Thymus (tissue), 11 donors: ENCODE measurements around the gene ANKRD29. TPM values are rescaled to one million over a fixed set of nuclear protein-coding genes. Genes with fewer than 3 reads are reported as not detected.
A peak's percentile ranks its signal among the peaks of the same experiment; 100 is the strongest.

Experiments used
- DNase-seq, 9 donors: peaks; one replicate each; pipeline ENCODE4 v3.0.0-alpha.2; 2013; ENCODE audit warnings: low spot score in 9 of 9, low read depth in 6 of 9, missing footprints in 1 of 9
- H3K27ac ChIP-seq, 2 donors: one replicate each; pipeline ENCODE4 v1.5.1; 2013; ENCODE audit warnings: control low read depth in 1 of 2, low read depth in 1 of 2, low read length in 1 of 2, mild to moderate bottlenecking in 1 of 2, moderate library complexity in 1 of 2
- H3K27me3 ChIP-seq, 2 donors: one replicate each; pipeline ENCODE4 v1.5.1; 2013; ENCODE audit warnings: low read length in 1 of 2; ENCODE audit not compliant: control insufficient read depth in 2 of 2, insufficient read depth in 1 of 2
- H3K36me3 ChIP-seq, 2 donors: one replicate each; pipeline ENCODE4 v1.5.1; 2013; ENCODE audit warnings: low read length in 1 of 2, mild to moderate bottlenecking in 1 of 2, moderate library complexity in 1 of 2; ENCODE audit not compliant: control insufficient read depth in 2 of 2, insufficient read depth in 2 of 2
- H3K4me1 ChIP-seq, 2 donors: one replicate each; pipeline ENCODE4 v1.5.1; 2013; ENCODE audit warnings: low read length in 2 of 2; ENCODE audit not compliant: control insufficient read depth in 2 of 2, insufficient read depth in 2 of 2
- H3K4me3 ChIP-seq, 2 donors: one replicate each; pipeline ENCODE4 v1.5.1; 2013; ENCODE audit warnings: low read length in 2 of 2, control low read depth in 1 of 2, mild to moderate bottlenecking in 1 of 2
- H3K9me3 ChIP-seq, 2 donors: one replicate each; pipeline ENCODE4 v1.5.1; 2013; ENCODE audit warnings: low read length in 1 of 2, mild to moderate bottlenecking in 1 of 2; ENCODE audit not compliant: control insufficient read depth in 2 of 2, insufficient read depth in 1 of 2
- WGBS: extraction: QIAGEN DNeasy Blood & Tissue Kit; methylation state at CpG from one replicate; pipeline ENCODE4 v1.1.7; 2013; 5-methylcytosine and 5-hydroxymethylcytosine counted together
- polyA plus RNA-seq: library from polyadenylated mRNA; stranded (reverse); fragments of 200-250 nt; gene quantifications from one replicate; pipeline ENCODE4 v1.2.3, GENCODE V29; 2013
- total RNA-seq: library from RNA; stranded (reverse); fragments of 120-200 nt; gene quantifications from one replicate; pipeline ENCODE4 v1.2.4, GENCODE V29; 2013
- donor health status: healthy.

The ANKRD29 gene
- total and polyA plus RNA-seq, 2 donors: 3.4 to 13.0 TPM

DNA sequence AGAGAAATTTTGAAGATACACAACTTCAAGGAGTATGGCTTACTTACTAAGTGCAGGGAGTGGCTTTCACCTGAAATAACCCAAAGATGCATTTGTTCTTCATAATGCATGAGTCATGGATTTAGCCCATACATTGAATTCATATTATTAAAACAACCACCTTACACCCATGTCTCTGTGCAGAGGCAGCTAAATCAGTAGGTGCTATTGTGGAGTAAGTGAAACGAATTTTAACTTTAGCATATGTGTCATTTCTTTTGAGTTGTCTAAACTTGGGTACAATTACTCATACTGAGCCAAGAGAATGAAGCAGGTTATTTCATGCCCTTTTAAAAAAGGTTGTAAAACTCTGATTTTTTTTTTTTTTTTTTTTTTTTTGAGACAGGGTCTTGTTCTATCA is 11.0 kb upstream of the ANKRD29 start:
- H3K27me3 ChIP-seq: peaks cover 0 to 18% of the 10 kb centered on the region in 2 donors
- no peak overlapping the region for H3K4me3 ChIP-seq
- H3K36me3 ChIP-seq: no peaks in the 10 kb centered on the region
- WGBS: 81% methylated on average over 1 of the region's 1 CpG
- no peaks in the 10 kb centered on the region for H3K9me3 ChIP-seq
- no peak for DNase-seq
- H3K27ac ChIP-seq: no peak overlapping the region
- H3K4me1 ChIP-seq: no peaks in the 10 kb centered on the region

- no peak for DNase-seq
- peaks cover 0 to 27% of the 10 kb centered on the region in 2 donors for H3K27me3 ChIP-seq
- no peak overlapping the region for H3K4me3 ChIP-seq
- H3K9me3 ChIP-seq: no peaks in the 10 kb centered on the region
- WGBS: 98% methylated on average over 1 of the region's 1 CpG
- H3K4me1 ChIP-seq: no peaks in the 10 kb centered on the region
- H3K27ac ChIP-seq: no peak overlapping the region
- no peaks in the 10 kb centered on the region for H3K36me3 ChIP-seq
Observed at GRCh38 chr18:23671564-23671963, 8.9 kb upstream of the ANKRD29 start.

- Histone ChIP-seq H3K36me3 (no peaks in the 10 kb centered on the region), H3K4me1 (no peaks in the 10 kb centered on the region), H3K9me3 (no peaks in the 10 kb centered on the region), H3K4me3 (no peak overlapping the region), H3K27ac (no peak overlapping the region), H3K27me3 (peaks cover 1 to 43% of the 10 kb centered on the region in 2 donors)
- no peak for DNase-seq
- 95% methylated on average over 4 of the region's 4 CpGs for WGBS
Observed at GRCh38 chr18:23669804-23670405, 7.2 kb upstream of the ANKRD29 start.

- H3K9me3 ChIP-seq: no peaks in the 10 kb centered on the region
- no peaks in the 10 kb centered on the region for H3K36me3 ChIP-seq
- H3K4me3 ChIP-seq: no peak overlapping the region
- peaks cover 5 to 49% of the 10 kb centered on the region in 2 donors for H3K27me3 ChIP-seq
- H3K27ac ChIP-seq: no peak overlapping the region
- no peaks in the 10 kb centered on the region for H3K4me1 ChIP-seq
- 92% methylated on average over 8 of the region's 8 CpGs for WGBS
- no peak for DNase-seq
Observed at GRCh38 chr18:23669202-23669766, 6.6 kb upstream of the ANKRD29 start.

DNA sequence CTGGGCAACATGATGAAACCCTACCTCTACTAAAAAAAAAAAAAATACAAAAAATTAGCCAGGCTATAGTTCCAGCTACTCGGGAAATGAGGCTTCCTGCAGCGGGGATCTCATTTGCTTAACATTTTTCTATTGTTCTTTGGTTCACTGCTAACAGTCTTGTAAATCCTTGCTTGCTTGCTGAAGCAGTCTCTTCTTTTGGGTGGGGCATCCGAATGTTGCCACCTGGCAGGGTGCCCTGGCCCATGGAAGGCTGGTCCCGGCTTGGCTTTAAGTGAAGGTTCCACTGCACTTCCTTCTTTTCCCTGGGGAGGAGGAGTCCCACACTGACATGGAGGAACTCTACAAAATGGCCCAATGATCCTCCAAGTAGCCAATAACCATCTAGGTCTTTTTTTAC is 6.0 kb upstream of the ANKRD29 start:
- Histone ChIP-seq H3K27me3 (peaks cover 5 to 52% of the 10 kb centered on the region in 2 donors), H3K4me3 (no peak overlapping the region), H3K9me3 (no peaks in the 10 kb centered on the region), H3K36me3 (no peaks in the 10 kb centered on the region), H3K4me1 (no peaks in the 10 kb centered on the region), H3K27ac (no peak overlapping the region)
- 79% methylated on average over 4 of the region's 4 CpGs for WGBS
- DNase-seq: no peak

- Histone ChIP-seq H3K9me3 (no peaks in the 10 kb centered on the region), H3K27ac (no peak overlapping the region), H3K4me1 (peaks cover 1 to 6% of the 10 kb centered on the region in 2 donors), H3K27me3 (peaks cover 17 to 68% of the 10 kb centered on the region in 2 donors), H3K36me3 (no peaks in the 10 kb centered on the region), H3K4me3 (no peak overlapping the region)
- no peak for DNase-seq
- WGBS: 100% methylated on average over 1 of the region's 1 CpG
Observed at GRCh38 chr18:23667114-23667513, 4.4 kb upstream of the ANKRD29 start.

GRCh38 chr18:23664674-23665073 is 2.0 kb upstream of the ANKRD29 start:
- no peak overlapping the region for H3K4me3 ChIP-seq
- 78% methylated on average over 6 of the region's 6 CpGs for WGBS
- no peak overlapping the region for H3K27ac ChIP-seq
- H3K36me3 ChIP-seq: no peaks in the 10 kb centered on the region
- H3K4me1 ChIP-seq: peaks cover 6 to 13% of the 10 kb centered on the region in 2 donors
- DNase-seq: no peak
- no peaks in the 10 kb centered on the region for H3K9me3 ChIP-seq
- H3K27me3 ChIP-seq: peaks cover 32 to 82% of the 10 kb centered on the region in 2 donors

DNA sequence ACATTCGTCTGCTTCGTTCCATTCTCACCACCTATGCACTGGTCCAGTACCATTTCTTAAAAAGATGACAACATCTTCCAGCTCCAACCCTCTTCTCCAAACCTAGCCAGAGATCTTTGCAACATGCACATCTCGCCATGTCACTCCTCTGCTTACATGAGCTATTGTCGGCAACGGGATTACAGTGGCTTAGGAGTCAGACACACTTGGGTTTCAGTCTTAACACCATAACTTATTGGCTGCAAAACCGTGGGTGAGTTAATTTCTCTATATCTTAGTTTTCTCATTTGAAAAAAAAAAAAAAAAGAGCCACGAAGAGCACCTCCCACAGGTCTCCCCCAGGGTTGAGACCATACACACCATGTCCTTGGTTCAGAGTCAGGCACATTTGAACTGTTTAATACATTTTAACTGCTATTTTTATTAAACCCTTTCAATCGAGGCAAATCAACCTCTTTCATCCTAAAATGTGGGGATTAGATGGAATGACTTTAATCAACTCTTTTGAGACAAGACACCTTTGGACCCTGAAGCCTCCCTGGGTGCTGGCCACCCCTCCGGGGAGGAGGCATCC is 889 bp downstream of the ANKRD29 start:
- WGBS: 50% methylated on average over 9 of the region's 9 CpGs
- peak overlapping the region; percentile 10 to 41 for H3K4me3 ChIP-seq
- no peaks in the 10 kb centered on the region for H3K36me3 ChIP-seq
- H3K9me3 ChIP-seq: no peaks in the 10 kb centered on the region
- H3K27ac ChIP-seq: no peak overlapping the region
- peaks cover 6 to 13% of the 10 kb centered on the region in 2 donors for H3K4me1 ChIP-seq
- DNase-seq: peak in 1 of 9 donors; percentile 12
- H3K27me3 ChIP-seq: peaks cover 32 to 86% of the 10 kb centered on the region in 2 donors

DNA sequence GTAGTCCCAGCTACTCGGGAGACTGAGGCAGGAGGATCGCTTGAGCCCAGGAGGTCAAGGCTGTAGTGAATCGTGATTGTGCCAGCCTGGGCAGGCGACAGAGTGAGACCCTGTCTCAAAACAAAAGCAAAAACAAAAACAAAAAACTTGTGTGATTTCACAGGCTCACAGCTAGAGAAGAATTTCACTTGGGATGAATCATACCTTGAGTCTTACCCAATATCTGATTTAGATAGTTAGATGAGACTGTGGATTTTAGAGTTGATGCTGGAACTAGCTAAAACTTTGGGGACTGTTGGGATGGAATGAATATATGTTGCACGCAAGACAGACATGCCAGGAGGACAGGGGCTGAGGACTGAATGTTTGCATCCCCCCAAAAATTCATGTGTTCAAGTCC is 4.4 kb downstream of the ANKRD29 start:
- peaks cover 6 to 13% of the 10 kb centered on the region in 2 donors for H3K4me1 ChIP-seq
- WGBS: over 99% methylated on average over 5 of the region's 5 CpGs
- DNase-seq: no peak
- H3K9me3 ChIP-seq: no peaks in the 10 kb centered on the region
- H3K27ac ChIP-seq: no peak overlapping the region
- no peak overlapping the region for H3K4me3 ChIP-seq
- peaks cover 27 to 56% of the 10 kb centered on the region in 2 donors for H3K27me3 ChIP-seq
- no peaks in the 10 kb centered on the region for H3K36me3 ChIP-seq
